ENCODE data around the gene MRI1. TPM values are rescaled to one million over a fixed set of nuclear protein-coding genes. Genes with fewer than 3 reads are reported as not detected.

The MRI1 gene
- total RNA-seq, 1 donor from 2014 or later = 13.7 TPM

- H3K27ac ChIP-seq (replicated peaks) = peak within 1 kb of the TSS; percentile 95
- no peaks in the 10 kb centered on the region for H3K27me3 ChIP-seq (ENCODE audit: low read depth)
- intact Hi-C loops (cut with micrococcal nuclease) = no loop called here
- no peaks in the 10 kb centered on the region for H3K9me3 ChIP-seq (replicated peaks)
- H3K4me1 ChIP-seq = peaks cover 31% of the 10 kb centered on the region
- peak within 1 kb of the TSS; percentile 82 for H3K4me3 ChIP-seq
- H3K36me3 ChIP-seq = no peaks in the 10 kb centered on the region
- DNase-seq = peak; percentile 99
- TF ChIP-seq, protein P1, sequence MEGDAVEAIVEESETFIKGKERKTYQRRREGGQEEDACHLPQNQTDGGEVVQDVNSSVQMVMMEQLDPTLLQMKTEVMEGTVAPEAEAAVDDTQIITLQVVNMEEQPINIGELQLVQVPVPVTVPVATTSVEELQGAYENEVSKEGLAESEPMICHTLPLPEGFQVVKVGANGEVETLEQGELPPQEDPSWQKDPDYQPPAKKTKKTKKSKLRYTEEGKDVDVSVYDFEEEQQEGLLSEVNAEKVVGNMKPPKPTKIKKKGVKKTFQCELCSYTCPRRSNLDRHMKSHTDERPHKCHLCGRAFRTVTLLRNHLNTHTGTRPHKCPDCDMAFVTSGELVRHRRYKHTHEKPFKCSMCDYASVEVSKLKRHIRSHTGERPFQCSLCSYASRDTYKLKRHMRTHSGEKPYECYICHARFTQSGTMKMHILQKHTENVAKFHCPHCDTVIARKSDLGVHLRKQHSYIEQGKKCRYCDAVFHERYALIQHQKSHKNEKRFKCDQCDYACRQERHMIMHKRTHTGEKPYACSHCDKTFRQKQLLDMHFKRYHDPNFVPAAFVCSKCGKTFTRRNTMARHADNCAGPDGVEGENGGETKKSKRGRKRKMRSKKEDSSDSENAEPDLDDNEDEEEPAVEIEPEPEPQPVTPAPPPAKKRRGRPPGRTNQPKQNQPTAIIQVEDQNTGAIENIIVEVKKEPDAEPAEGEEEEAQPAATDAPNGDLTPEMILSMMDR (IDR thresholded peaks at IDR 0.05; ENCODE audit: borderline replicate concordance) = no peak
Observed at GRCh38 chr19:13794757-13795589, 30.7 kb downstream of the MRI1 start, which contains the start of gene ZSWIM4. ZSWIM4 (plus strand) TSS chr19:13795443; CDS start chr19:13795649, 206 bp downstream.

DNA sequence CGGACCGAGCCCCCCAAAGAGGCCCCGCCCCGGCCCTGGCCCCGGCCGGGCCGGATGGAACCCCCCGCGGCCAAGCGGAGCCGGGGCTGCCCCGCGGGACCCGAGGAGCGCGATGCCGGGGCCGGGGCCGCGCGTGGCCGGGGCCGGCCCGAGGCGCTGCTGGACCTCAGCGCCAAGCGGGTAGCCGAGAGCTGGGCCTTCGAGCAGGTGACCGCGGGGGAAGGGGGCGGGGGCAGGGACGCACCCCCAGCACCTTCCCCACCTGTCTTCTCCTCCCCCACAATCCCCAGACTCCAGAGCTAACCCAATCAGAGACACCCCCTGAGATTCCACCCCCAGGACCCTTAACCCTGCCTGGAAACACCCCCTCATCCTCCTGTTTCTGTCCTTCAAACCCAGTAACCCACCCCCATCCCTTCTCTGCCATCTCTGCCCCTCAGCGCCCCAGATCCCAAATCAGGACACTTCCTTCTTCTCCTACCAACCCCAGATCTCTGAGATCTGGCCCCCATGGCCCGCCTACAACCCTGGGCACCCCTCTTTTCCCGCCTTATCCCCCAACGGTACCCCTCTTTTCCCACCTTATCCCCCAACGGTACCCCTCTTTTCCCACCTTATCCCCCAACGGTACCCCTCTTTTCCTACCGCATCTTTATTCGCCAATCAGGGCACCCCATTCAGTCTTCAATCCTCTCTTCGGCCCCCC is 31.4 kb downstream of the MRI1 start:
- H3K4me3 ChIP-seq = peak overlapping the region; percentile 82
- H3K27ac ChIP-seq (replicated peaks) = peak overlapping the region; percentile 95
- H3K4me1 ChIP-seq = peaks cover 31% of the 10 kb centered on the region
- DNase-seq = no peak
- intact Hi-C loops (cut with micrococcal nuclease) = no loop called here
- H3K27me3 ChIP-seq (ENCODE audit: low read depth) = no peaks in the 10 kb centered on the region
- no peaks in the 10 kb centered on the region for H3K36me3 ChIP-seq
- H3K9me3 ChIP-seq (replicated peaks) = no peaks in the 10 kb centered on the region
- TF ChIP-seq, protein P1 (IDR thresholded peaks at IDR 0.05; ENCODE audit: borderline replicate concordance) = no peak

GRCh38 chr19:13796301-13797057 is 32.2 kb downstream of the MRI1 start:
- Histone ChIP-seq H3K27ac (replicated peaks) (peak overlapping the region; percentile 95), H3K9me3 (replicated peaks) (no peaks in the 10 kb centered on the region), H3K36me3 (no peaks in the 10 kb centered on the region), H3K4me1 (peaks cover 31% of the 10 kb centered on the region), H3K4me3 (peak overlapping the region; percentile 82), H3K27me3 (ENCODE audit: low read depth) (no peaks in the 10 kb centered on the region)
- TF ChIP-seq, protein P1 (IDR thresholded peaks at IDR 0.05; ENCODE audit: borderline replicate concordance) = no peak
- intact Hi-C loops (cut with micrococcal nuclease) = no loop called here
- peak; percentile 76 for DNase-seq

- Histone ChIP-seq H3K9me3 (replicated peaks) (no peaks in the 10 kb centered on the region), H3K36me3 (no peaks in the 10 kb centered on the region), H3K27me3 (ENCODE audit: low read depth) (no peaks in the 10 kb centered on the region), H3K4me1 (peaks cover 31% of the 10 kb centered on the region), H3K27ac (replicated peaks) (peak overlapping the region; percentile 95), H3K4me3 (peak overlapping the region; percentile 82)
- intact Hi-C loops (cut with micrococcal nuclease) = no loop called here
- DNase-seq = no peak
- TF ChIP-seq, protein P1 (IDR thresholded peaks at IDR 0.05; ENCODE audit: borderline replicate concordance) = no peak
Observed at GRCh38 chr19:13797058-13797440, 32.7 kb downstream of the MRI1 start.

DNA sequence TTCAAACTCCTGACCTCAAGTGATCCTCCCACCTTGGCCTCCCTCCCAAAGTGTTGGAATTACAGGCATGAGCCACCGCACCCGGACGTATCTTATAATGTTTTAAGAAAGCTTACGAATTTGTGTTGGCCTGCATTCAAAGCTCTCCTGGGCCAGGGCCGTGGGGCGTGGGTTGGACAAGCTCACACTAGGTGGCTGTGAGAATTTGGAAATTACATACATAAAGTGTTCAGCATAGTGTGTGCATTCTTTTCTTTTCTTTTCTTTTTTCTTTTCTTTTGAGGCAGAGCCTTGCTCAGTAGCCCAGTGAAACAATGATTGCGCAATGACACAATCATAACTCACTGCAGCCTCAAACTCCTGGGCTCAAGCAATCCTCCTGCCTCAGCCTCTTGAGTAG is 33.5 kb downstream of the MRI1 start:
- TF ChIP-seq, protein P1 (IDR thresholded peaks at IDR 0.05; ENCODE audit: borderline replicate concordance) = no peak
- intact Hi-C loops (cut with micrococcal nuclease) = no loop called here
- no peak for DNase-seq
- no peak overlapping the region for H3K4me3 ChIP-seq
- no peaks in the 10 kb centered on the region for H3K36me3 ChIP-seq
- no peaks in the 10 kb centered on the region for H3K9me3 ChIP-seq (replicated peaks)
- peak overlapping the region; percentile 95 for H3K27ac ChIP-seq (replicated peaks)
- H3K4me1 ChIP-seq = peaks cover 31% of the 10 kb centered on the region
- no peaks in the 10 kb centered on the region for H3K27me3 ChIP-seq (ENCODE audit: low read depth)
